Head of caudate nucleus (tissue), 42 donors: ENCODE data around the gene ASB18.

Experiments
- DNase-seq, 42 donors: peaks; one replicate each; pipeline versions ENCODE4 v3.0.0 to v3.0.0-alpha.2; 2020 to 2021; ENCODE audit warnings: mixed read lengths in 7 of 42
- intact Hi-C: fragments of 100-400 bp; cut with DNase I; formaldehyde crosslinking; loops from one replicate; pipeline ENCODE4 v1.15.0; 2022

Gene ASB18

GRCh38 chr2:236158969-236159777, 105.0 kb downstream of the ASB18 start:
- intact Hi-C loops, result no loop called here
- DNase-seq, result no peak

DNA sequence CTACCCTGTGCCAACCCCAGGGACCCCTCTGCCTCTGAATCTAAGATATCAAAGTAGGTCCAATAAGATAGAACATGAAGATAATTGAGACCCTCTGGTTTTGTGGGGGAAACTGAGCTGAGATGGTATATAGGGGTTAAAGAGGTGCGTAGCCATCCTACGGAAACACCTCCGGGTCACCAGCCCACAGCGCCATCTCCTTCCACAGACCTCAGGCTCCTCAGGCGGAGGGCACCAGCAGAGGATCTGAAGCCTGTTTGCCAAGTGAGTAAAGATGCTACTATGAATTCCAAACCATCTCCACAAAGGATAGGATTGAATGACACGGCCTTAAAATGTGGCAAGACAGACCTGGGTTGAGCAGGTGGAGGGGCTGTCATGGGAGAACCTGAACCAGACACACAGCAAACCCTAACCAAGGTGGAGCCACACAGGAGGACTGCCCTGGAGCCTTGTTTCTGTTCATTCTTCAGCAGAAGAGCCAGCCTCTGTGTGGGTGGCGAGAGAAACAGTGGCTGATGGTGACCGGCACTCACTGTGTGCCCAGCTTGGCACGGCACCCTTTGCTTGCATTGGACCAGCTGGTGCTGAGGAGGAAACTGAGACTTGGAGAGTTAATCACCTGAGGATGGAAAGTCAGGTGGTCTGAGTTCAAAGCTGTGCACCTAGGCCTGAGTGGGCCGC, 106.2 kb downstream of the ASB18 start:
- no peak for DNase-seq
- intact Hi-C loops, result no loop called here

DNA sequence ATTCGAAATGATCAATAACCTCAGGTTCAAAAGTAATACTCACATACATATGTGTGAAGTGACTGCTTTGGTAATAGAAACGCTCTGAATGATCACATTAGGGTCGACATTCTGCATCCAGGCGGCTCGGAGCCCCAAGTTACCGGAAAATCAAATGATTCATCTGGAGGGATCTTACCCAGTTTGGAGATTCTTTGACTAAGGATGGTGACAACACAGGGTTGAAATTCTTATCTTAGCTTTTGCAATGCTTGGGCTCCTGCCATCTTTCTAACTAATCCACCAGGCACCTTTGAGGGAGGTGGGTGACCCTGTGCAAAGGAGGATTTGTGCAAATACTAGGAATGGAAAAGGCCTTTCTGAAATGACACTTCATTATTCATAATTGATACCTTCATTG, 106.8 kb downstream of the ASB18 start:
- DNase-seq, result no peak
- intact Hi-C loops, result no loop called here

- DNase-seq, result no peak
- intact Hi-C loops, result no loop called here
These were observed 107.4 kb downstream of the ASB18 start for GRCh38 chr2:236156860-236157194.

- no peak for DNase-seq
- intact Hi-C loops, result no loop called here
These were observed 107.9 kb downstream of the ASB18 start for GRCh38 chr2:236156095-236156859.

- intact Hi-C loops, result no loop called here
- DNase-seq, result no peak
These were observed 108.8 kb downstream of the ASB18 start for GRCh38 chr2:236155406-236155805.

- peak in 1 of 42 donors; percentile 25 for DNase-seq
These were observed 117.8 kb downstream of the ASB18 start for GRCh38 chr2:236146436-236146835.

GRCh38 chr2:236143811-236144210, 120.4 kb downstream of the ASB18 start:
- peak in 1 of 42 donors; percentile 7 for DNase-seq
- intact Hi-C loops, result no loop called here

More at GRCh38 chr2:236146436-236146835, 117.8 kb downstream of the ASB18 start:
- intact Hi-C loops, result no loop called here
